HEK293 (cell line): ENCODE results near the gene GNAZ.

ENCODE experiments used
- HOXA7 ChIP-seq: sonication (generic); formaldehyde crosslinking; IDR thresholded peaks from 2 replicates; pipeline ENCODE4 v1.8.1; 2022; ENCODE audit warnings: missing genetic modification reagents, borderline replicate concordance
- SETDB1 ChIP-seq: IDR thresholded peaks from one replicate; pipeline ENCODE4 v1.6.1; 2017; ENCODE audit warnings: mild to moderate bottlenecking, low read length, moderate library complexity, mixed read lengths; ENCODE audit not compliant: insufficient read length
- TRIM28 ChIP-seq: IDR thresholded peaks from 2 replicates; pipeline ENCODE4 v1.6.1; 2011; ENCODE audit warnings: low read length, control low read depth, borderline replicate concordance
- ZFP37 ChIP-seq: fragments of 450-650 bp; formaldehyde crosslinking; IDR thresholded peaks from 2 replicates; pipeline ENCODE4 v1.5.1; 2016; ENCODE audit warnings: missing biosample characterization, missing genetic modification characterization
- ZNF707 ChIP-seq: fragments of 450-650 bp; formaldehyde crosslinking; IDR thresholded peaks from 2 replicates; pipeline ENCODE4 v1.5.1; 2016; ENCODE audit warnings: missing biosample characterization, missing genetic modification characterization
- TF ChIP-seq, protein P1 (sequence below): fragments of 450-650 bp; formaldehyde crosslinking; IDR thresholded peaks from 2 replicates; pipeline ENCODE4 v1.5.1; 2016; ENCODE audit warnings: missing biosample characterization, missing genetic modification characterization

DNA sequence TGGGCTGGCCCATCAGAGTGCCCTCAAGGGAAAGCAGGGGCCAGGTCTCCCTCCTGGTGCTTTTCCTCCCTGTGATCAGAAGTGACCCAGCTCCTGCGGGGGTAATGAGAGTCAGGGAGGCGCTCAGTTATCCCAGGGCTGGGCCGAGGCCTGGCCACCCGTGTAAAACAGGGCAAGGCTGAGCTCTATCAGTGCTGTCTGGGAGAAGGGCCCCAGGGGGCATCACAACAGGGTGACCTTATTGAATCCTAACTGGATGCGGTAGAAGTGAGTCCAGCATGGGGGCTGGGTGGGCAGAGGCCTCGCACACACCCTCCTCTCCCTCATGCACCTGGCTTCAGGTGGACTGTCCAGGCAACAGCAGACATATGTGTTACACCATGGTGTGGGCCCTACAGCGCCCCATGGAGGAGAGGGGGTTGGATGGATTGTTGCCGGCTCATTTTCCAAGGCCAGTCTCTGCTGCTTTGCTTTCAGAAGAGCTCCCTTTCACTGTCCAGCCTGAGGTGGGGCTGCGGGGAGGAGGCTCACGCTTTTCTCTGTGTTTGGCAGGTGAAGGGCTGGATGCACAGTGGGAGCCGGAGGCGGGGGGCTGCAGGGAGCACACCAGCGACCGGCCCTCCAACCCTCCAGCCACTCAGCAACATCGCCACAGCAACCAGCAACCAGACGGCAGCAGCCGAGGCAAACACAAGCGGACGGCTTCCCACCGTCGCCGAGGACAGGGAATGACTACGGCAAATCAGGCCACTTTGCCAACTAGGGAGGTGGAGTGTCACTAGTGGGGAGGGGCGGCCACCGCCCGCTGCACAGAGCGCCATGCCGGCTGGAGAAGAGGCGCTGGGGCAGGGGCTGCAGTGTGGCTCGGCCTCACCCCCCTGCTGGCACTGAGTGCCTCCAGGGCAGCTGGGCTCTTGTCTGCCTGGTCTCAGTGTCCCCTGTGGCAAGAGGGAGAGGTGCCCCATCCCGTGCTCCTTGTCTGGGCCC, 24.7 kb downstream of the GNAZ start:
- TF ChIP-seq, protein P1, sequence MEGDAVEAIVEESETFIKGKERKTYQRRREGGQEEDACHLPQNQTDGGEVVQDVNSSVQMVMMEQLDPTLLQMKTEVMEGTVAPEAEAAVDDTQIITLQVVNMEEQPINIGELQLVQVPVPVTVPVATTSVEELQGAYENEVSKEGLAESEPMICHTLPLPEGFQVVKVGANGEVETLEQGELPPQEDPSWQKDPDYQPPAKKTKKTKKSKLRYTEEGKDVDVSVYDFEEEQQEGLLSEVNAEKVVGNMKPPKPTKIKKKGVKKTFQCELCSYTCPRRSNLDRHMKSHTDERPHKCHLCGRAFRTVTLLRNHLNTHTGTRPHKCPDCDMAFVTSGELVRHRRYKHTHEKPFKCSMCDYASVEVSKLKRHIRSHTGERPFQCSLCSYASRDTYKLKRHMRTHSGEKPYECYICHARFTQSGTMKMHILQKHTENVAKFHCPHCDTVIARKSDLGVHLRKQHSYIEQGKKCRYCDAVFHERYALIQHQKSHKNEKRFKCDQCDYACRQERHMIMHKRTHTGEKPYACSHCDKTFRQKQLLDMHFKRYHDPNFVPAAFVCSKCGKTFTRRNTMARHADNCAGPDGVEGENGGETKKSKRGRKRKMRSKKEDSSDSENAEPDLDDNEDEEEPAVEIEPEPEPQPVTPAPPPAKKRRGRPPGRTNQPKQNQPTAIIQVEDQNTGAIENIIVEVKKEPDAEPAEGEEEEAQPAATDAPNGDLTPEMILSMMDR (tag by site-specific recombination) = no peak
- no peak for TF ChIP-seq SETDB1
- TF ChIP-seq TRIM28 = no peak
- no peak for TF ChIP-seq HOXA7 (CRISPR knock-in tag)
- TF ChIP-seq ZFP37 (tag by site-specific recombination) = no peak
- TF ChIP-seq ZNF707 (tag by site-specific recombination) = no peak
